Fibroblast of lung (primary cell): ENCODE results near the gene ZBTB7B. TPM values are rescaled to one million over a fixed set of nuclear protein-coding genes. Genes with fewer than 3 reads are reported as not detected.

ENCODE experiments used
- DNase-seq, 2 donors: peaks; one replicate each; pipeline versions ENCODE4 v3.0.0 to v3.0.0-alpha.2; 2010; ENCODE audit warnings: low read depth in 2 of 2
- H2AFZ ChIP-seq: 2 replicates; pipeline ENCODE4 v1.5.1; 2012; ENCODE audit warnings: low read length, control low read depth, inconsistent platforms
- H3K27ac ChIP-seq: 2 replicates; pipeline ENCODE4 v1.5.1; 2011; ENCODE audit warnings: low read length, control low read depth; ENCODE audit not compliant: insufficient read depth
- H3K27me3 ChIP-seq: 2 replicates; pipeline ENCODE4 v1.5.1; 2011; ENCODE audit warnings: mild to moderate bottlenecking, low read length; ENCODE audit not compliant: control insufficient read depth, insufficient read depth
- H3K36me3 ChIP-seq: 2 replicates; pipeline ENCODE4 v1.5.1; 2011; ENCODE audit warnings: low read length; ENCODE audit not compliant: control insufficient read depth, insufficient read depth
- H3K4me1 ChIP-seq: 2 replicates; pipeline ENCODE4 v1.5.1; 2011; ENCODE audit warnings: low read length; ENCODE audit not compliant: control insufficient read depth, insufficient read depth; ENCODE audit errors: extremely low read depth
- H3K4me2 ChIP-seq: 2 replicates; pipeline ENCODE4 v1.5.1; 2011; ENCODE audit warnings: low read length, control low read depth; ENCODE audit not compliant: insufficient read depth; ENCODE audit errors: extremely low read depth
- H3K4me3 ChIP-seq, 4 experiments: fragments of 200-600 bp in 1 of 4; sonication (generic) in 1 of 4; replicated peaks in 1 of 4; 2 replicates each; pipeline ENCODE4 v1.5.1; 2011 to 2016; ENCODE audit warnings: low read length in 4 of 4, low read depth in 3 of 4, mild to moderate bottlenecking in 3 of 4, control low read depth in 2 of 4, inconsistent platforms in 1 of 4, mixed read lengths in 1 of 4; ENCODE audit not compliant: insufficient read depth in 1 of 4; ENCODE audit errors: control extremely low read depth in 1 of 4
- H3K79me2 ChIP-seq: 2 replicates; pipeline ENCODE4 v1.5.1; 2012; ENCODE audit warnings: mild to moderate bottlenecking, low read length, inconsistent platforms; ENCODE audit not compliant: control insufficient read depth, insufficient read depth
- H3K9ac ChIP-seq: 2 replicates; pipeline ENCODE4 v1.5.1; 2011; ENCODE audit warnings: mild to moderate bottlenecking, low read length, control low read depth; ENCODE audit not compliant: insufficient read depth
- H3K9me3 ChIP-seq: 2 replicates; pipeline ENCODE4 v1.5.1; 2012; ENCODE audit warnings: low read depth, low read length; ENCODE audit not compliant: control insufficient read depth, insufficient read depth
- H4K20me1 ChIP-seq: 2 replicates; pipeline ENCODE4 v1.5.1; 2011; ENCODE audit warnings: low read length; ENCODE audit not compliant: control insufficient read depth, insufficient read depth; ENCODE audit errors: extremely low read depth
- EZH2 ChIP-seq: IDR thresholded peaks from 2 replicates; pipeline ENCODE4 v1.5.1; 2012; ENCODE audit warnings: low read length, control low read depth, mild to moderate bottlenecking; ENCODE audit errors: missing control alignments
- polyA plus RNA-seq, 2 donors: library from polyadenylated mRNA; depleted of rRNA in 1 of 2; stranded (reverse) in 1 of 2; unstranded in 1 of 2; fragments of >200 nt; gene quantifications; 2 replicates each; pipeline ENCODE4 v1.2.1, GENCODE V29; 2011 to 2012; ENCODE audit warnings: missing spikeins in 1 of 2
- total RNA-seq: library from RNA; depleted of rRNA; stranded (reverse); fragments of >200 nt; gene quantifications from 2 replicates; pipeline ENCODE4 v1.2.1, GENCODE V29; 2014
- TF ChIP-seq, protein P1 (sequence below), 2 donors: IDR thresholded peaks in 1 of 2; conservative IDR thresholded peaks in 1 of 2; 1 replicate in 1 of 2; 2 replicates in 1 of 2; pipeline ENCODE4 v1.5.1; 2011 to 2012; ENCODE audit warnings: low read length in 2 of 2, control low read depth in 1 of 2, inconsistent platforms in 1 of 2, low read depth in 1 of 2, mild to moderate bottlenecking in 1 of 2

ZBTB7B gene
- total and polyA plus RNA-seq, 2 donors (not counting 1 experiment from before 2014, with no cell fraction given): 7.0 to 19.3 TPM

DNA sequence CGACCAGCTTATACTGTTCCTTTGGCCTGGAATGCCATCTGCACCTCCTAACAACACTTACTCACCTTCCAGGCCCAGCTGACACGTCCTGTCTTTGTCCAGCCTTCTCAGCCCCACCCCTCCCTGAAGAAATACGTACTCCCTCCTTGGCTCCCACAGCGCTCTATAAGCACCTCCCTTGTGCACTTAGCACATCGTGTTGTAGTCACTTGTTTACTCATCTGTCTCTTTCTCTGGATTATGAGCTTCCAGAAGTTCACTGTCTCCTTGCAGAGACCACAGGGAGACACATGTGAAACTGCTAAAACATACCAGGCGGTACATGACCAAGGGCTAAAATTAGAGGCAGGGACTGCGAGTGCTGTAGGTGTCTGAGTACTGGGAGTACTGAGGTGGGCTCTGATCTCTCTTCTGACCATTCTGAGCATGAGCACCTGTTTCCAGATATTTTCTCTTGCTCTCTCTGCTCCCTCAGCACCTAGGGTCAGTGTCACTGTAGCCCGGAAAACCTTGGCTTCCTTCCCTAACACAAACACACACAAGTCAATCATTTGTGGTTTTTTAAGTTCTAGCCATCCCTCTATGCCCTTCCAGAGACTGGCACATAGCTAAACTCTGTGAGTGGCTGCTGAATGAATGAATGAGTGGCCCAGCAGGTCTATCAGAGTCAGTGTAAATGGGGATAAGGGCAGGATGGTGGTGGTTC lies 36.2 kb downstream of the ZBTB7B start:
- Histone ChIP-seq H2AFZ (no peak overlapping the region), H3K9ac (no peak overlapping the region), H3K4me1 (no peaks in the 10 kb centered on the region), H3K4me3 (no peak overlapping the region), H3K9me3 (no peaks in the 10 kb centered on the region), H3K4me2 (no peak overlapping the region), H3K36me3 (no peaks in the 10 kb centered on the region), H3K27ac (no peak overlapping the region), H3K79me2 (no peaks in the 10 kb centered on the region), H3K27me3 (peaks cover 14% of the 10 kb centered on the region), H4K20me1 (no peaks in the 10 kb centered on the region)
- TF ChIP-seq, protein P1, sequence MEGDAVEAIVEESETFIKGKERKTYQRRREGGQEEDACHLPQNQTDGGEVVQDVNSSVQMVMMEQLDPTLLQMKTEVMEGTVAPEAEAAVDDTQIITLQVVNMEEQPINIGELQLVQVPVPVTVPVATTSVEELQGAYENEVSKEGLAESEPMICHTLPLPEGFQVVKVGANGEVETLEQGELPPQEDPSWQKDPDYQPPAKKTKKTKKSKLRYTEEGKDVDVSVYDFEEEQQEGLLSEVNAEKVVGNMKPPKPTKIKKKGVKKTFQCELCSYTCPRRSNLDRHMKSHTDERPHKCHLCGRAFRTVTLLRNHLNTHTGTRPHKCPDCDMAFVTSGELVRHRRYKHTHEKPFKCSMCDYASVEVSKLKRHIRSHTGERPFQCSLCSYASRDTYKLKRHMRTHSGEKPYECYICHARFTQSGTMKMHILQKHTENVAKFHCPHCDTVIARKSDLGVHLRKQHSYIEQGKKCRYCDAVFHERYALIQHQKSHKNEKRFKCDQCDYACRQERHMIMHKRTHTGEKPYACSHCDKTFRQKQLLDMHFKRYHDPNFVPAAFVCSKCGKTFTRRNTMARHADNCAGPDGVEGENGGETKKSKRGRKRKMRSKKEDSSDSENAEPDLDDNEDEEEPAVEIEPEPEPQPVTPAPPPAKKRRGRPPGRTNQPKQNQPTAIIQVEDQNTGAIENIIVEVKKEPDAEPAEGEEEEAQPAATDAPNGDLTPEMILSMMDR (conservative IDR thresholded peaks at IDR 0.05 in 1 of 2, IDR thresholded peaks at IDR 0.05 in 1 of 2; ENCODE audit: low read depth in 1 of 2, low read length in 2 of 2): no peak
- TF ChIP-seq EZH2: peak; percentile 25
- peak; percentile 17 to 26 for DNase-seq

DNA sequence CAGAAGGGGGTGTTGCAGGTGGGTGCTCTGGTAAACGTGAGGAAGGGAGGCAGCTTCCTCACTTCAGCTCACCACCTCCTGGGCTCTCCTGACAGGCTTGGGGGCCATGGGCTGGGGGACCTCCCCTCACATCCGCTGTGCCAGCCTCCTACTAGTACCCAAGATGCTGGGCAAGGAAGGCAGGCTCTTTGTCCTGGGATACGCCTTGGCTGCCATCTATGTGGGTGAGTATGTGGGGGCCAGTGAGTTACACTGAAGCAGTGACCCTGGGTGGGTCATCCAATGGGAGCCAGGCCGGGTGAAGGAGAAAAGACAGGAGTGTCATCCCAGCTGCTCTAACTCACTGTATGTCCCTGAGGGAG lies 36.7 kb downstream of the ZBTB7B start:
- Histone ChIP-seq H3K9me3 (no peaks in the 10 kb centered on the region), H2AFZ (no peak overlapping the region), H3K27me3 (peaks cover 14% of the 10 kb centered on the region), H3K4me1 (no peaks in the 10 kb centered on the region), H3K27ac (no peak overlapping the region), H4K20me1 (no peaks in the 10 kb centered on the region), H3K9ac (no peak overlapping the region), H3K36me3 (no peaks in the 10 kb centered on the region), H3K4me3 (no peak overlapping the region), H3K4me2 (no peak overlapping the region), H3K79me2 (no peaks in the 10 kb centered on the region)
- TF ChIP-seq, protein P1 (conservative IDR thresholded peaks at IDR 0.05 in 1 of 2, IDR thresholded peaks at IDR 0.05 in 1 of 2; ENCODE audit: low read depth in 1 of 2, low read length in 2 of 2): no peak
- no peak for TF ChIP-seq EZH2
- DNase-seq: no peak

DNA sequence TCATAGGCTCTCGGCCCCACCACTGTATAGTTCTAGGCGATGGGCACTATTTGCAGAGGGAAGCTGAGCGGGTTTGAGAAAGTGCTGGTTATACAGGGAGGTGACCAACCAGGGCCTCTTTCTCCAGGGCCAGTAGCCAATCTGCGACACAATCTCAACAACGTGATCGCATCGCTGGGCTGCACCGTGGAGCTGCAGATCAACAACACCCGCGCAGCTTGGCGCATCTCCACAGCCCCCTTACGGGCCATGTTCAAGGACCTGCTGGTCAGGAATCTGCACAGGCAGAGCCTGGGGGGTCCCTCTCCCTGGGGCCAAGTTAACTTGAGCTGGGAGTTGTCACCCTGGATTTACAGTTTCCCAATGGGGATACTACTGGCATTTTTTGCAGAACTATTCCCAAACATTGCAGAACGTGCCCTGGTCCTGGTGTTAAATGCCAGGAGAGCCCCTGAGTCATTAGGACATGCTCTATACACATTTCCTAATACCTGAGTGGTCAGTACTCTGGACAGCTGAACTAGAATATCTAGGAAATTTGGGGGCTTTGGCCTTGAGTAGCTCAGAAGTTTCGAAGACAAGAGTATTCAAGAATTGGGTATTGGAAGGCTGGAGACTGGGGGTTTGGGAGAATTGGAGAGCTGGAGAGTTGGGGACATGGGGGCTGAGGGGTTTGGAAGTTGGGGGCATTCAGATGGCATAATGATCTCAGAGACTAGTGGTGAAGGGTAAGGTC lies 37.9 kb downstream of the ZBTB7B start:
- H3K9me3 ChIP-seq: no peaks in the 10 kb centered on the region
- peaks cover 11% of the 10 kb centered on the region for H3K27me3 ChIP-seq
- no peak overlapping the region for H3K4me3 ChIP-seq
- H2AFZ ChIP-seq: no peak overlapping the region
- no peaks in the 10 kb centered on the region for H3K79me2 ChIP-seq
- H4K20me1 ChIP-seq: no peaks in the 10 kb centered on the region
- DNase-seq: no peak
- H3K36me3 ChIP-seq: no peaks in the 10 kb centered on the region
- H3K27ac ChIP-seq: no peak overlapping the region
- H3K9ac ChIP-seq: no peak overlapping the region
- no peak for TF ChIP-seq EZH2
- TF ChIP-seq, protein P1 (conservative IDR thresholded peaks at IDR 0.05 in 1 of 2, IDR thresholded peaks at IDR 0.05 in 1 of 2; ENCODE audit: low read depth in 1 of 2, low read length in 2 of 2): no peak
- H3K4me2 ChIP-seq: no peak overlapping the region
- H3K4me1 ChIP-seq: peaks cover 2% of the 10 kb centered on the region
